ENCODE measurements around the gene MOGAT1.
A peak's percentile ranks its signal among the peaks of the same experiment; 100 is the strongest.

MOGAT1 gene

DNA sequence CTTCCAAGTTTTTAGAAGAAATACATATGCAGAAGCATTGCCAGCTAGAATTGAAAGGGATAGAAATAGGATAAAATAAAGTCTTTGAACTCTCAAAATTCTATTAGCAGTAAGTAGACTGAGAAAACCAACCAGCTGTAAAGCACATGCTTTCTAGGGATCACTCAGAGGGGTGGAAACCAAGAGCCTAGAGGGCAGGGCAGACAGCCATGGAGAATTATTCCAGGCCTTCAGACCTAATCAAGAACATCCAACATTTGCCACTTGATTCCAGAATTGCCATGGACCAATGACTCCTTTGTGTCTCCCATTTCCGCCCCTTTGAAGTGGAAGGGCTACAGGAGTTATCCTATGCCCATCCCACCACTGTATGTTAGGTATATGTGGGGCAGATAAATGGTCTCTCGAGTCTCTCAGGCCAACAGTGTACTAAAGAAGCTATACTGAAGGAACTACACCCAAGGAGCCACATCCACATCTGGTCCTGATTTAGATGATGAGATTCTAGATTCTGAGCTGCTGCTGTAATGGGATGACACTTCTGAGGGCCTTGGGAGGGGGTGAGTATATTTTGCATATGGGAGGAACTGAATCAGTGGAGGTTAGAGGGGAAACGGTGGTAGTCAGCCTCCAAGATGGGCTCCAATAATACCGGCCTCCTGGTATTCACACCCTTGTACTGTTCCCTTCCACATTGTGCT is 19.6 kb upstream of the MOGAT1 start:
- Histone ChIP-seq H3K4me1 (ENCODE audit: control insufficient read depth, insufficient read depth, low read length, poor library complexity, severe bottlenecking) (no peaks in the 10 kb centered on the region), H3K36me3 (ENCODE audit: control insufficient read depth, insufficient read depth, low read length) (peaks cover 13% of the 10 kb centered on the region), H3K4me3 (ENCODE audit: extremely low read depth, insufficient read depth, low read length, poor library complexity, severe bottlenecking) (no peak overlapping the region), H3K9me3 (ENCODE audit: control insufficient read depth, low read length) (no peaks in the 10 kb centered on the region), H3K27ac (ENCODE audit: low read depth, low read length, severe bottlenecking) (no peak overlapping the region)
- 100% methylated on average over 1 of the region's 4 CpGs; no CpG with 5 or more reads in 1 of the 2 experiments for WGBS, 2 experiments (ENCODE audit: insufficient coverage in 2 of 2)

DNA sequence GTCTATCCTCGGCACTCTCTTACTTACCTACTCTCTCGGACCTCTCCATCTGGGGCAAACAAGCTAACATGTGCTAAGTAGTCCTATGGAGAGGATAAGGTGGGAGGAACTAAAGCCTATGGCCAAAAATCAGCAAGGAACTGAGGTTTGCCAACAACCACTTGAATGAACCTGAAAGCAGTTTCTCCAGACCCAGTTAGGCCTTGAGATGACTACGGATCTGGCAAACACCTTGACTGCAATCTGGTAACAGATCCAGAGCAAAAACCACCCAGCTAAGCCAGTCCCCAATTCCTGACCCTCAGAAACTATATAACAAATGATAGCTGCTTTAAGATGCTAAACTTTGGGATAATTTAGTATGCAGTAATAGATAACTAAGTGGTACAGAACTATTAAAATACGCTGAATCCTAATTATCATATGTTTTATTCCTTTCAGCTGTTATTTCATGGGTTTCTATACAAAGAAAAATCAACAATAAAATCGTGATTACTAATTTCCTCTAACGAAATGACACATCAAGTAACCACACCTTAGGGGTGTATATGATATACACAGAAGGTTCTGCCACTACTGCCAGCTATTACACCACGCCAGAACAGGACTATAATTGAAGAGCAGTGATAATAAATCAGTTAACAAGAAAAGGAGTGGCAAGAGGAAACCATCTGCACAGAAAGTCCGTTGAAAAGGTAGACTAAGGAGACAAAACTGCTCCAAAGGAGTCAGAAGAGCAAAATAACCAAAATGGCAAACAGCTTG is 18.8 kb upstream of the MOGAT1 start:
- Histone ChIP-seq H3K36me3 (ENCODE audit: control insufficient read depth, insufficient read depth, low read length) (peaks cover 9% of the 10 kb centered on the region), H3K4me3 (ENCODE audit: extremely low read depth, insufficient read depth, low read length, poor library complexity, severe bottlenecking) (no peak overlapping the region), H3K9me3 (ENCODE audit: control insufficient read depth, low read length) (no peaks in the 10 kb centered on the region), H3K4me1 (ENCODE audit: control insufficient read depth, insufficient read depth, low read length, poor library complexity, severe bottlenecking) (peaks cover 4% of the 10 kb centered on the region), H3K27ac (ENCODE audit: low read depth, low read length, severe bottlenecking) (no peak overlapping the region)
- 96 to 100% methylated on average over 2 of the region's 8 CpGs for WGBS, 2 experiments (ENCODE audit: insufficient coverage in 2 of 2)

DNA sequence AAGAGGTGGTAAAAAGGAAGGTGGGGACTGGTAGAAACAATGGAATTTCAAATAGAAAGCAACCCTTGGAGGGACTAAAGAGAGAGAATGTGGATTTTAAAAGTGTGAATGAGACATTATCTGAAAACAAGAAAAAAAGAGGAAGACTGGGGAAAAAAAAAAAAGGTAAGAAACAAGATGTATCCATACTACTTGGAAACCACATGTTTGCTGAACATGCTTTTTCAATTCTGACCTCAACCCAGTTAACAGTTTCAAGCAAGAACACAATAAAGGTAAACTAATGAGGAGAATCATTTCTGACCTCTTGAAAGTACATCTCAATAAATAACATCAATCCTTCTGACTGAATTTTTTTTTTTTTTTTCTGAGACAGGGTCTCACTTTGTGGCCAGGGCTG is 18.2 kb upstream of the MOGAT1 start:
- Histone ChIP-seq H3K4me3 (ENCODE audit: extremely low read depth, insufficient read depth, low read length, poor library complexity, severe bottlenecking) (no peak overlapping the region), H3K9me3 (ENCODE audit: control insufficient read depth, low read length) (no peaks in the 10 kb centered on the region), H3K27ac (ENCODE audit: low read depth, low read length, severe bottlenecking) (no peak overlapping the region), H3K36me3 (ENCODE audit: control insufficient read depth, insufficient read depth, low read length) (peaks cover 3% of the 10 kb centered on the region), H3K4me1 (ENCODE audit: control insufficient read depth, insufficient read depth, low read length, poor library complexity, severe bottlenecking) (peaks cover 4% of the 10 kb centered on the region)

DNA sequence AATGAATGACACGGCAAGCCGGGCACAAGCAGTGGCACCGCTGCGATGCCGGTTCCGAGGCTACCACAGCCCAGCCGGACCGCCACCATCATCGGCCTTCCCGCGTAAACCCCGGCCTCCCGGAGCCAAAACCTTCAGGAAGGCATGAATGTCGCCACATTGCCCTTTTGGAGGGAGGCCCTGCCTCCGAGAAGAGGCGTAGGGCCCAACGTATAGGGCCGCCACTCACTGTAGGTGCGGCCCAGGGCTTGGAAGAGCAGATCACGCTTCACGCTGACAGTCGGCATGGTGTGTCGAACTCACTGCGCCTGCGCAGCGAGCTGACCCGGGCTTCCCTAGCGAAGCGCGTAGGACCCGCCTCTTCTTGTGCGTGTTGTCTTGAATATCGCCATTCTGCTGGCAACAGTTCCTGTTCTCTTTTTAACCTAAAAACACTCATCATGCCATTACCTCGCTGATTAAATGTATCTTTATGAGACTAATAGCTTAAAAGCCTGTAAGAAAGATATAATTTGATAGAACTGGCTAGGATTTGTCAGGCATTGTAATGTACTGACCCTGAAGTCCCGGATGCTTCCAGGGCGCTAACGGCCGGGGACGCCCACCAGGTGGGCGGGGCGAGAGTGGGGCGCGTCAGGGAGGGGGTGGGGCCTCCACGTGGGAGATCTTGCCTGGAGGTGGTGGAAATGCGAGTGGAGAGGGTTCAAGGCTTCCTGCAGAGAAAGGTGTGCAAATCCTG is 15.5 kb upstream of the MOGAT1 start, which contains the start of gene FARSB:
Gene FARSB (minus strand): TSS at position 306 of the 739 bp plus-strand sequence. CDS start 19 bp downstream, at position 287.
- peak within 1 kb of the TSS; percentile 99 for H3K4me3 ChIP-seq (ENCODE audit: extremely low read depth, insufficient read depth, low read length, poor library complexity, severe bottlenecking)
- H3K9me3 ChIP-seq (ENCODE audit: control insufficient read depth, low read length), result no peaks in the 10 kb centered on the region
- no peaks in the 10 kb centered on the region for H3K36me3 ChIP-seq (ENCODE audit: control insufficient read depth, insufficient read depth, low read length)
- H3K27ac ChIP-seq (ENCODE audit: low read depth, low read length, severe bottlenecking), result peak within 1 kb of the TSS; percentile 99
- peaks cover 4% of the 10 kb centered on the region for H3K4me1 ChIP-seq (ENCODE audit: control insufficient read depth, insufficient read depth, low read length, poor library complexity, severe bottlenecking)
- WGBS, 2 experiments (ENCODE audit: insufficient coverage in 2 of 2), result 0 to 1% methylated on average over 36 to 39 of the region's 45 CpGs

DNA sequence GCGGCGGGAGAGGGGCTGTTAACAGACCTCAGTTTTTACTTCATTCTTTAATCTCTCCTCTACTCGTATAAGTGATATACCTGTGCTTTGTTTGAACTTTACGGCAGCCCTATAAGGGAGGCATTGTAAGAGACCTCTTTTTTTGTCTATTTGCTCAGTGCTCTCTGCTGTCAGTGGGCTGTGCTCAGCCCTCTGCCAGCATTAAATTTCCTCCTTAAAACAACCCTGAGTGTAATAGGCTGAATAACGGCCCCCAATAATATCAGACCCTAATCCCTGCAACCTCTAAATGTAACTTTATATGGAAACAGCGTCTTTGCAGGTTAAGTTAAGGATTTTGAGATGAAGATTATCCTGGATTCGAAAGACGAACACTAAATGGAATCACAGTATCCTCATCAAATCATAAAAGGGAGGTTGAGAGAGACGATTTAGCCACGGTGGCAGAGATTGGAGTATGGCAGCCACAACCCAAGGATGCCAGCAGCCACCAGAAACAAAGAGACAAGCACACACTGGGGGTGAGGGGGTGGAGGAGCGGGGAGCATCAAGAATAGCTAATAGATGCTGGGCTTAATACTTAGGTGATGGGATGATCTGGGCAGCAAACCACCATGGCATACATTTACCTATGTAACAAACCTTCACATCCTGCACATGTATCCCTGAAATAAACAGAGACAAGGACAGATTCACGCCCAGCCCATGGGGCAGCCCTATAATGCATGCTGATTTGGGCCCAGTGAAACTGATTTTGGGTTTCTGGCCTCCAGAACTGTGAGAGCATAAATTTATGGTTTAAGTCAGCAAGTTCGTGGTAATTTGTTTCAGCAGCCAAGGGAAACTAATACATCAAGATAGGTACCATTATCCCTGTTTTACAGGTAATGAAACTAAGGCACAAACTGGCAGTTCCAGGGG is 14.7 kb upstream of the MOGAT1 start:
- no peaks in the 10 kb centered on the region for H3K36me3 ChIP-seq (ENCODE audit: control insufficient read depth, insufficient read depth, low read length)
- peak overlapping the region; percentile 99 for H3K4me3 ChIP-seq (ENCODE audit: extremely low read depth, insufficient read depth, low read length, poor library complexity, severe bottlenecking)
- no peaks in the 10 kb centered on the region for H3K9me3 ChIP-seq (ENCODE audit: control insufficient read depth, low read length)
- H3K27ac ChIP-seq (ENCODE audit: low read depth, low read length, severe bottlenecking), result peak overlapping the region; percentile 99
- 29 to 100% methylated on average over 1 to 3 of the region's 13 CpGs for WGBS, 2 experiments (ENCODE audit: insufficient coverage in 2 of 2)
- H3K4me1 ChIP-seq (ENCODE audit: control insufficient read depth, insufficient read depth, low read length, poor library complexity, severe bottlenecking), result peaks cover 4% of the 10 kb centered on the region

DNA sequence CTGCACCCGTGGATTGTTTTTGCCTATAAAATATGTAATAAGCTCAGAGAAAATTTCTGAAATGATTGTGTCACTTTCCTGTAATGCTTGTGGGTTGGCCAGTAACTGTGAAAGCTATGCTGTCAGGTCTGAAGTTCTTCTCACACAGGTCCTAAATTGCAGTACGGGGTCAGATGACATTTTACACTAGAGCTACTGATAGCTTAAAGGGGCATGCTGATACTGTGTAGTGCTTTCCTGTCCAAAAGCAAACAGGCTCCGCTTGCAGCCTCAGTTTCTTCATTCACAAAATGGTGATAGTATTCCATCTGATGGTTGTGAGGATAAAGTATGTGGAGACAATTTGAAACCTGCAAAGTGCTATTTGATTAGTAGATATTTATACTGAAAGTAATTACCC is 8.0 kb upstream of the MOGAT1 start:
- Histone ChIP-seq H3K4me1 (ENCODE audit: control insufficient read depth, insufficient read depth, low read length, poor library complexity, severe bottlenecking) (no peaks in the 10 kb centered on the region), H3K36me3 (ENCODE audit: control insufficient read depth, insufficient read depth, low read length) (no peaks in the 10 kb centered on the region), H3K9me3 (ENCODE audit: control insufficient read depth, low read length) (no peaks in the 10 kb centered on the region), H3K4me3 (ENCODE audit: extremely low read depth, insufficient read depth, low read length, poor library complexity, severe bottlenecking) (no peak overlapping the region), H3K27ac (ENCODE audit: low read depth, low read length, severe bottlenecking) (no peak overlapping the region)
- 94 to 100% methylated on average over 1 to 3 of the region's 3 CpGs for WGBS, 2 experiments (ENCODE audit: insufficient coverage in 2 of 2)

DNA sequence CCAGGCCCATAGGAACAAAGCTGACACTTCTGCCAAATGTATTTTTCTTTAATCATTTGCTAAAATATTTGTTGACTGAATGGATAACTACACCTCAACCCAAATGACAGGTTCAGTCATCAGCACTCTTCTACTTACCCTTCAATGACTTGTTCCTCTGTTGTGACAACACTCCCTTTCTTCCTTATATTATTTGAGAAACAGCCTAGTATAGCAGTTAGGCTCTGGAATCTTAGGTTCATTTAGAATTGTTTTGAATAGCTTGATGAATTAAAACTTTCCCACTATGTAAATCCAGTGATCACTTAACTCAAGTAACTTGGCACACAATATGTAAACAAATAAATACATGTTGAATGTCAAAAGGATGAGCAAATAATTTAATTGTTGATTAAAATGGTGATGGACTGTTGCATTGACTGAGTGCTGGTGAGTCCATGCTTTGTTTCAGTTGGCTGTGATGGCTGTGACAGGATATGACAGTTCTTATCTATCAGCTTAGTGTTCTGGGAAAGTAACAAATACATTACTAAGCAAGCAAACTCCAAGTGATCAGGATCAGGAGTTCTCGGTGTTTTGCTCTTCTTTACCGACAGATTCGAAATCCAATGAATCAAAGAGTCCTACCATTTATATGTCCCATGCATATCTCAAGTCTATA is 2.8 kb upstream of the MOGAT1 start:
- Histone ChIP-seq H3K9me3 (ENCODE audit: control insufficient read depth, low read length) (no peaks in the 10 kb centered on the region), H3K4me1 (ENCODE audit: control insufficient read depth, insufficient read depth, low read length, poor library complexity, severe bottlenecking) (no peaks in the 10 kb centered on the region), H3K4me3 (ENCODE audit: extremely low read depth, insufficient read depth, low read length, poor library complexity, severe bottlenecking) (no peak overlapping the region), H3K27ac (ENCODE audit: low read depth, low read length, severe bottlenecking) (no peak overlapping the region), H3K36me3 (ENCODE audit: control insufficient read depth, insufficient read depth, low read length) (no peaks in the 10 kb centered on the region)
- 83 to 89% methylated on average over 3 of the region's 3 CpGs for WGBS, 2 experiments (ENCODE audit: insufficient coverage in 2 of 2)

DNA sequence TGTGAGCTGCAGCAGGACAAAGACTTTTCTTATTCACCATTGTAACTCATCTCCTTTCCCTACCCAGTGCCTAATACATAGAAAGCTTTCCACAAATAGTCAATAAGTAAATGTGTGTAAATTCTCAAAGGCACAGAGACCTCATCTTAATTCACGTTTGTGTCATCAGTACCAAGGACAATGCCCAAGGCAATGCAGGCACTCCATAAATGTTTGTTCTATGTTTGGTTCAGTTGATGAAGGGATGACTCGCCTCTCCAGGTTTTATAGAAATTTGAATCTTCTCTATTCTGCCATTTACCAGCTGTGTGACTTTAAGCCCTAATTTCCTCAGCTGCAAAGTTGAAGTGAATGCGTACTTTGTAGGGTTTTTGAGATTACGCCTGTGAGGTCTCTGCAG is 2.1 kb upstream of the MOGAT1 start:
- Histone ChIP-seq H3K36me3 (ENCODE audit: control insufficient read depth, insufficient read depth, low read length) (no peaks in the 10 kb centered on the region), H3K4me3 (ENCODE audit: extremely low read depth, insufficient read depth, low read length, poor library complexity, severe bottlenecking) (no peak overlapping the region), H3K9me3 (ENCODE audit: control insufficient read depth, low read length) (no peaks in the 10 kb centered on the region), H3K27ac (ENCODE audit: low read depth, low read length, severe bottlenecking) (no peak overlapping the region), H3K4me1 (ENCODE audit: control insufficient read depth, insufficient read depth, low read length, poor library complexity, severe bottlenecking) (no peaks in the 10 kb centered on the region)
- 100% methylated on average over 2 of the region's 4 CpGs; no CpG with 5 or more reads in 1 of the 2 experiments for WGBS, 2 experiments (ENCODE audit: insufficient coverage in 2 of 2)

DNA sequence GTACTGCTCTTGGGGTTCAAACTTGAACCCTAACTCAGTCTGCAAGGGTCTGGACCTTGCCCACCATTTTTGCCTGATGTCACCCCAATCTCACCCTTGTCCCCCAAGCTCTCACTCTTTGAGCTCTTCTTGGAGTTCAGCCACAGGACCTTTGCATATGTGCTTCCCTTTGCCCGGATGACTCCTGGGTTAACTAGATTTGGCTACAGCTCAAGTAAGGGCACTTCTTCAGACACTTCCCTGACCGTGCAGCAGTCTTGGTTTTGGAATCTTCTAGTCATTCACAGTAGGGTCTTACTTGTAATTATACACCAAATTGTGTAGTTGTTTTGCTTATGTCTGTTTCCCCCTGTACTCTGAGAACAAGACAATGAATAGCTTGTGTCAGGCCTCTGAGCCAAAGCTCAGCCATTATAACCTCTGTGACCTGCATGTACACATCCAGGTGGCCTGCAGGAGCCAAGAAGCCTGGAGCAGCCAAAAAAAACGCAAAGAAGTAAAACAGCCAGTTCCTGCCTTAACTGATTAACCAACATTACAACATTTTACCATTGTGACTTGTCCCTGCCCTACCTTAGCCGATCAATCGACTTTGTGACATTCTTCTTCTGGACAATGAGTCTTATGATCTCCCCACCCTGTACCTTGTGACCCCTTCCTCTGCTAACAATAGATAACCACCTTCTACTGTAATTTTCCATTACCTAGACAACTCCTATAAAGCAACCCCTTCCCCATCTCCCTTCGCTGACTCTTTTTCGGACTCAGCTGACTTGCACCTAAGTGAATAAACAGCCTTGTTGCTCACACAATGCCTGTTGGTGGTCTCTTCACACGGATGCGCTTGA is 1.0 kb upstream of the MOGAT1 start:
- Histone ChIP-seq H3K36me3 (ENCODE audit: control insufficient read depth, insufficient read depth, low read length) (no peaks in the 10 kb centered on the region), H3K4me1 (ENCODE audit: control insufficient read depth, insufficient read depth, low read length, poor library complexity, severe bottlenecking) (no peaks in the 10 kb centered on the region), H3K4me3 (ENCODE audit: extremely low read depth, insufficient read depth, low read length, poor library complexity, severe bottlenecking) (no peak overlapping the region), H3K27ac (ENCODE audit: low read depth, low read length, severe bottlenecking) (no peak overlapping the region), H3K9me3 (ENCODE audit: control insufficient read depth, low read length) (no peaks in the 10 kb centered on the region)
- 86 to 95% methylated on average over 5 to 8 of the region's 9 CpGs for WGBS, 2 experiments (ENCODE audit: insufficient coverage in 2 of 2)
